Mucosa of descending colon (tissue), 3 donors: ENCODE measurements around the gene SYS1. TPM values are rescaled to one million over a fixed set of nuclear protein-coding genes. Genes with fewer than 3 reads are reported as not detected.
A peak's percentile ranks its signal among the peaks of the same experiment; 100 is the strongest.

Experiments used
- ATAC-seq: fragments of 200-7000 bp; cut with Tn5 transposase; one replicate; pipeline ENCODE4 v1.9.1; 2020; ENCODE audit warnings: mild to moderate bottlenecking, moderate library complexity
- DNase-seq, 3 donors: peaks; one replicate each; pipeline ENCODE4 v3.0.0-alpha.2; 2020
- H3K36me3 ChIP-seq: fragments of 200-600 bp; one replicate; pipeline ENCODE4 v1.8.0; 2021; ENCODE audit warnings: low read depth, mild to moderate bottlenecking
- H3K4me1 ChIP-seq: fragments of 200-600 bp; one replicate; pipeline ENCODE4 v1.8.0; 2021; ENCODE audit warnings: low read depth, mild to moderate bottlenecking
- H3K4me3 ChIP-seq: fragments of 200-600 bp; one replicate; pipeline ENCODE4 v1.8.0; 2021; ENCODE audit warnings: mild to moderate bottlenecking
- H3K9me3 ChIP-seq: fragments of 200-600 bp; one replicate; pipeline ENCODE4 v1.8.0; 2021; ENCODE audit warnings: mild to moderate bottlenecking
- CTCF ChIP-seq: fragments of 200-600 bp; IDR thresholded peaks from one replicate; pipeline ENCODE4 v1.8.0; 2022; ENCODE audit warnings: antibody characterized with exemption, mild to moderate bottlenecking
- intact Hi-C, 2 donors: fragments of 100-400 bp; cut with DNase I in 1 of 2; cut with micrococcal nuclease in 1 of 2; formaldehyde crosslinking; loops; one replicate each; pipeline versions ENCODE4 v1.11.0 to v1.11.1; 2022; cut with DNase I, micrococcal nuclease
- total RNA-seq, 3 donors: library from RNA; stranded (reverse); fragmentation: NEBNext Ultra II Directional in 2 of 3; extraction: Animal tissue kit (Norgen Biotek cat#: 25700) in 2 of 3; gene quantifications; one replicate each; pipeline versions ENCODE4 v1.2.1 to v1.2.4, GENCODE V29; 2021 to 2023
- donor health status: DM: no; HTN: no; CAD: no; lungs with moderate emphysema.
- donor health status: DM: no; HTN: no; CAD: no.
- donor health status: DM: no; HTN: yes; CAD: no.

Gene SYS1
- total RNA-seq, 3 donors from 2014 or later = 37.2 to 41.7 (median 39.9) TPM

GRCh38 chr20:45412653-45413052 is 49.7 kb downstream of the SYS1 start:
- Histone ChIP-seq H3K4me1 (peaks cover 59% of the 10 kb centered on the region), H3K4me3 (no peak overlapping the region), H3K36me3 (no peaks in the 10 kb centered on the region), H3K9me3 (no peaks in the 10 kb centered on the region)
- TF ChIP-seq CTCF = no peak
- ATAC-seq = no peak
- intact Hi-C loops = no loop called here
- DNase-seq = no peak

- TF ChIP-seq CTCF = no peak
- Histone ChIP-seq H3K4me3 (no peak overlapping the region), H3K9me3 (no peaks in the 10 kb centered on the region), H3K4me1 (peaks cover 59% of the 10 kb centered on the region), H3K36me3 (no peaks in the 10 kb centered on the region)
- intact Hi-C loops = no loop called here
- ATAC-seq (no peak), DNase-seq (no peak)
Measured at GRCh38 chr20:45413479-45413878, 50.5 kb downstream of the SYS1 start.

- TF ChIP-seq CTCF = no peak
- peak; percentile 78 for ATAC-seq
- DNase-seq = peak; percentile 90 to 93 (median 91)
- intact Hi-C loops = no loop called here
- Histone ChIP-seq H3K9me3 (no peaks in the 10 kb centered on the region), H3K36me3 (peaks cover under 1% of the 10 kb centered on the region), H3K4me1 (peaks cover 52% of the 10 kb centered on the region), H3K4me3 (peak within 1 kb of the TSS; percentile 83)
Measured at GRCh38 chr20:45415822-45416637, 53.1 kb downstream of the SYS1 start, which contains the start of gene PIGT. TSS of gene PIGT (plus strand) at chr20:45416141. CDS start at chr20:45416157, 16 bp downstream.

GRCh38 chr20:45416917-45417316 is 54.0 kb downstream of the SYS1 start:
- DNase-seq (no peak), ATAC-seq (no peak)
- Histone ChIP-seq H3K4me3 (no peak overlapping the region), H3K4me1 (peaks cover 43% of the 10 kb centered on the region), H3K36me3 (peaks cover 8% of the 10 kb centered on the region), H3K9me3 (no peaks in the 10 kb centered on the region)
- intact Hi-C loops = no loop called here
- TF ChIP-seq CTCF = no peak

Other genes starting within 250 kb of the SYS1 start
- not detected for gene WFDC5, start 248.0 kb upstream of the SYS1 start, total RNA-seq
- not detected for gene WFDC12, start 238.7 kb upstream of the SYS1 start, total RNA-seq
- gene PI3, start 188.3 kb upstream of the SYS1 start, total RNA-seq = 100 to 1,000 TPM in 2 of 3 donors, 10 to 100 TPM in 1; 86.8 to 399 (median 294) TPM
- gene SEMG1, start 156.1 kb upstream of the SYS1 start, total RNA-seq = not detected
- not detected for gene SEMG2, start 141.8 kb upstream of the SYS1 start, total RNA-seq
- 100 to 1,000 TPM in 1 of 3 donors, 10 to 100 TPM in 2; 29.9 to 132 (median 43.3) TPM for gene SLPI, start 108.6 kb upstream of the SYS1 start, total RNA-seq
- not detected for gene RBPJL, start 56.3 kb upstream of the SYS1 start, total RNA-seq
- under 1 TPM in 2 of 3 donors, not detected in 1; 0.17 to 0.22 TPM for gene MATN4, start 54.9 kb upstream of the SYS1 start, total RNA-seq
- gene SDC4, start 14.7 kb upstream of the SYS1 start, total RNA-seq = 100 to 1,000 TPM; 114 to 145 (median 122) TPM
- 1 to 10 TPM; 1.4 to 2.1 (median 1.6) TPM for gene TP53TG5, start 15.2 kb downstream of the SYS1 start, total RNA-seq
- 100 to 1,000 TPM; 108 to 125 (median 124) TPM for gene DBNDD2, start 45.1 kb downstream of the SYS1 start, total RNA-seq
- 100 to 1,000 TPM in 2 of 3 donors, 10 to 100 TPM in 1; 92.1 to 137 (median 124) TPM for gene PIGT, start 53.0 kb downstream of the SYS1 start, total RNA-seq
- gene WFDC2, start 106.6 kb downstream of the SYS1 start, total RNA-seq = 100 to 1,000 TPM in 1 of 3 donors, 10 to 100 TPM in 2; 65.7 to 183 (median 78.0) TPM
- not detected for gene SPINT3, start 152.5 kb downstream of the SYS1 start, total RNA-seq
- gene WFDC6, start 176.3 kb downstream of the SYS1 start, total RNA-seq = not detected
- gene EPPIN, start 184.2 kb downstream of the SYS1 start, total RNA-seq = not detected
- gene WFDC8, start 216.1 kb downstream of the SYS1 start, total RNA-seq = not detected